ENCODE data around the gene DIP2C.
A peak's percentile ranks its signal among the peaks of the same experiment; 100 is the strongest.

DIP2C gene

GRCh38 chr10:623477-624311, 65.8 kb downstream of the DIP2C start:
- no peak for DNase-seq

DNA sequence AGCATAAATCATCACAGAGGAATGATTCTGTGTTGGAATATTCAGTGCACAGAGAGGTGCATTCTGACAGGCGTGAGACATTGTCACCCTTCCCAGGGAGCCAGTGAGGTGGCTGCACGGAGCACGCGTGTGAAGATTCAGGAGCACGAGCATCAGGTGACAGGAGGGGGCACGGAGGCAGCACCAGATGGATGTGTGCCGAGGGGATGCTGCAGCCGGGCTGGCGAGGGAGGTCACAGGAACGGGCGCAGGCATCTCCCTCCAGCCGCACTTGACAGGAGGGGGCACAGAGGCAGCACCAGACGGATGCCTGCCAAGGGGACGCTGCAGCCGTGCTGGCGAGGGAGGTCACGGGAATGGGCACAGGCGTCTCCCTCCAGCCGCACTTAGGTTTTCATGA, 66.5 kb downstream of the DIP2C start:
- DNase-seq, result no peak

GRCh38 chr10:621981-622740, 67.3 kb downstream of the DIP2C start:
- DNase-seq, result no peak

GRCh38 chr10:621513-621912, 68.0 kb downstream of the DIP2C start:
- DNase-seq, result no peak

GRCh38 chr10:620971-621370, 68.5 kb downstream of the DIP2C start:
- DNase-seq, result no peak

DNA sequence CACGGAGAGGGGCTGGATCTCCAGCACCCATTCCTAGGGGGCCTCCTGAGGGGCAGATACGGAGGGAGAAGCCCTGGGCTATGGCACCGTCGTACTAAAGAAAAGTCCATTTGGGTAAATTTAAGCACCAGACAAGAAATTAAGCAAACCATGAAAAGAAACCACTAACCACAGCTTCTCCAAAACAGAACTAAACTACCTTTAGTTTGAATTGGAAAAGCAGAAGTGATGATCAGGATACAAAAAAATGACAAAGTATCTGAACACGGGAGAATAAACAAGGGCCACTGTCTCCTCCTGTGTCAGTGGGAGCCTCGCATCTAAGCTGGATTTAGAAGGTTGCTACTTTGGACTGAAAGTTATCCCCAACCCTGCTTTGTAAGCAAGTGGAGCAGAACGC, 69.1 kb downstream of the DIP2C start:
- DNase-seq, result no peak

GRCh38 chr10:619710-620109, 69.8 kb downstream of the DIP2C start:
- DNase-seq, result no peak

GRCh38 chr10:618229-618989, 71.1 kb downstream of the DIP2C start:
- no peak for DNase-seq

GRCh38 chr10:617471-617870, 72.0 kb downstream of the DIP2C start:
- DNase-seq, result no peak

GRCh38 chr10:615583-616152, 73.8 kb downstream of the DIP2C start:
- DNase-seq, result no peak

- no peak for DNase-seq
These were observed 74.5 kb downstream of the DIP2C start for GRCh38 chr10:614790-615582.

DNA sequence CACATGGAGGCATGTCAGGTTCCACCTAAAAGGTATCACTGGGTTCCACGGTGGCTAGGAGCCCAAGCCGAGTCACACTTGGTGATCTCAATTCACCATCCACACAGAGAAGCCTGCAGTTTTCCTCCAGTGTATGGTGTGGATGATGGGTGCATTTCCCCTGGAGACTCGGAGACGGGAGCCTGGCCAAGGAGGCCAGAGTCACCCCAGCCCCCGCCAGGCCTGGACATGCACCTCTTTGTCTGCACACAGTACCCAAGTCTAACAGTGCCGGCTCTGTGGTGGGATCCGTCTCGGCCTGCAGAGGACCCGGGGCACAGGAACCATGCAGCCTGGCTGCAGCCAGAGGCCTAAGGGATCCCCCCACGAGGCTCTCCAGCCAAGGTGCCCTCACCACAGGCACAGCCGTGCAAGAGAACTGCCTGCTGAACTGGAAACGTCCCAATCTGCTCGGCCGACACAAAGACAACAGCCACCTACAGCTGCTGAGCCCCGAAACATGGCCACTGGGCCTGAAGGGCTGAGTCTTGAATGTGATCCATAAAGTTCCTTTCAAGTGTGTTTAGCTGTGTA, 75.2 kb downstream of the DIP2C start:
- DNase-seq, result no peak

GRCh38 chr10:613271-614138, 76.0 kb downstream of the DIP2C start:
- no peak for DNase-seq

GRCh38 chr10:612696-613095, 76.8 kb downstream of the DIP2C start:
- DNase-seq, result no peak

- peak; percentile 30 for DNase-seq
These were observed 78.7 kb downstream of the DIP2C start for GRCh38 chr10:610642-611305.

DNA sequence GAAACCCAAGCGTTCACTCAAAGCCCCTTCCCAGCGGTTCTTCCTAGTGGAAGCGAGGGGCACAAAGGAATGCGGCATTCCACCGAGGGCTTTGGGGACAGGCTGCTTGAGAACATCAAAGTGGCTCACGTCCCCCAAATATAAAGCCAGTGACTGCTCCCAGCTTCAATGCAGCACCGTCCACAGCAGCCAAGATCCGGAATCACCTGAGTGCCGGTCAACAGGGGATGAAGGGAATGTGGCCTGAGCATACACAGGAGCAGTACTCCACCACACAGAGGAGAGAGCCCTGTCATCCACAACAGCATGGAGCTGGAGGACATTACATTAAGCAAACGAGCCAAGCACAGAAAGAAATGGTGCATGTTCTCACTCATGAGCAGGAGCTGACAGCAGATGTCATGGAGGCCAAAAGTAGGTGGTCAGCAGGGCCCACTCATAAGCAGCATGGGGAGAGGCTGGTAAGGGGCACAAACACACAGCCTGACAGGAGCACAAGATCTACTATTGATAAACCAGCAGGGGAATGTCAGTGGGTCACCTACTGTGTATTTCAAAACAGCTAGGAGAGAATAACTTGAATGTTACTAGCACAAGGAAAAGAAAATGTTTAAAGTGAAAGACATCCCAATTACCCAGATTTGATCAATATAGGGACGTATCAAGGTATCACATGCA, 79.5 kb downstream of the DIP2C start:
- DNase-seq, result no peak

DNA sequence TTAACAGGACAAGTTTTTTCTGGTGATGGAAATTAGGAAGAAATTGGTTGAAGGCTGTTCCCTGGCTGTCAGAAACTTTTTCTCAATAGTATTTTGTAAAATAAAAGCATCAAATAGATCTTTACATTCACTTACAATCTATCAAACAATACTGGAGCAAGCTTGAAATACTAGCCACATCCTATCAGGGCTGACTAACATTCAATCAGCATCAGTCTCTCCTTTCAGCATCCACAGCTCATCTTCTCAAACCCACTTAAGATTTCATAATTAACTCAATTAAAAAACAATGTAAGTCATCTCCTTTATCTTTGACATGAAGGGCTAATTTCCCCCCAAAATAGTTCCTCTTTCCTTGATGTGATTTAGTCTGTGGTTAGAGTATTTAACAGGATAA, 80.2 kb downstream of the DIP2C start:
- DNase-seq, result no peak

GRCh38 chr10:608331-609261, 80.9 kb downstream of the DIP2C start:
- DNase-seq, result no peak

All from activated T-cell treated with anti-CD3 and anti-CD28 coated beads for 4 hours (primary cell).